Measurements from ENCODE around the gene UTY.

UTY gene

DNA sequence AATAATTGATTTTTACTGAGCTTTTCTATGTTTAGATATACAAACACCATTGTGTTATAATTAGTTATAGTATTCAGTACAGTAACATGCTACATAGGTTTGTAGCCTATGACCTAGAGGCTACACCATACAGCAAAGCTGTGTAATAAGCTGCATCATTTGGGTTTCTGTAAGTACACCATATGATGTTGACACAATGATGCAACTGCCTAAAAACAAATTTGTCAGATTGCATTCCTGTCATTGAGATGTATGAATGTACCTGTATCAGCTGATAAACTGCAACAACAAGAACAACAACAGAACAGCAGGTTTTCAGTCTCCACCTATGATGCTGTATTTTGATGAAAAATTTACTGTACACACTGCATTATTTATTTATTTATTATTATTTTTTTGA is 64.3 kb downstream of the UTY start:
- DNase-seq (ENCODE audit: low spot score), result no peak
- FAIRE-seq, result no peak

DNA sequence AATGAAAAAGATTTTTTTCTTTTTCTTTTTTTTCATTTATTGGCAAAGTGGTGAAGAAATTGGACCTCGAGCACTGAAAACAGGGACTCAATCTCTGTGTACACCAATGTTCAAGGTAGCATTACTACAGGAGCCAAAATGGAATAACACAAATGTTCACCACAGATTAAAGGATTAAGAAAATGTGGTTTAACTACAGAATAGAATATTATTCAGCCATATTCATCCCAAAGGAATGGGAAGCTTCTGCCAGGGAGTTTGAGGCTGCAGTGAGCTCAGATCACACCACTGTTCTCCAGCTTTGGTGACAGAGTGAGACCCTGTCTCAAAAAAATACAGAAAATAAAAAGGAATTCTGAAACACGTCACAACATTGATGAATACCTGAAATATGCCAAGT is 81.0 kb downstream of the UTY start:
- DNase-seq (ENCODE audit: low spot score), result no peak
- FAIRE-seq, result no peak

DNA sequence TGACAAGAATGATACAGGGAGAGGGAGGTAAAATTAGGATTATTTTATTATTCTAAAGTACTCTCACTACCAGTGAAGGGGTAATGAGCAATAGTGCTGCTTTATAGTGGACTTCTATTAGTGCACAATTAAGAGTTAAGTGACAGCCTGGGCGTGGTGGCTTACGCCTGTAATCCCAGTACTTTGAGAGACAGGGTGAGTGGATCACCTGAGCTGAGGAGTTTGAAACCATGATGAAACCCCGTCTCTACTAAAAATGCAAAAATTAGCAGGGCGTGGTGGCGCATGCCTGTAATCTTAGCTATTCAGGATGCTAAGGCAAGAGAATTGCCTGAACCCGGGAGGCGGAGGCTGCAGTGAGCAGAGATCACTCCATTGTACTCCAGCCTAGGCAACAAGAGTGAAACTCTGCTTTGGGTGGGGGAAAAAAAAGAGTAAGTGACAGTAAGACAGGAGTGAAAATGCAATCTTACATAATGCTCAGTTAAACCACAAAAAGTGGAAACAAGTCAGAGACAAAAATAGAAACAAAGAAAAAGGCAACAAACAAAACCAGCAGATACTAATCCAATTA is 98.6 kb downstream of the UTY start:
- DNase-seq (ENCODE audit: low spot score) (no peak), FAIRE-seq (no peak)

DNA sequence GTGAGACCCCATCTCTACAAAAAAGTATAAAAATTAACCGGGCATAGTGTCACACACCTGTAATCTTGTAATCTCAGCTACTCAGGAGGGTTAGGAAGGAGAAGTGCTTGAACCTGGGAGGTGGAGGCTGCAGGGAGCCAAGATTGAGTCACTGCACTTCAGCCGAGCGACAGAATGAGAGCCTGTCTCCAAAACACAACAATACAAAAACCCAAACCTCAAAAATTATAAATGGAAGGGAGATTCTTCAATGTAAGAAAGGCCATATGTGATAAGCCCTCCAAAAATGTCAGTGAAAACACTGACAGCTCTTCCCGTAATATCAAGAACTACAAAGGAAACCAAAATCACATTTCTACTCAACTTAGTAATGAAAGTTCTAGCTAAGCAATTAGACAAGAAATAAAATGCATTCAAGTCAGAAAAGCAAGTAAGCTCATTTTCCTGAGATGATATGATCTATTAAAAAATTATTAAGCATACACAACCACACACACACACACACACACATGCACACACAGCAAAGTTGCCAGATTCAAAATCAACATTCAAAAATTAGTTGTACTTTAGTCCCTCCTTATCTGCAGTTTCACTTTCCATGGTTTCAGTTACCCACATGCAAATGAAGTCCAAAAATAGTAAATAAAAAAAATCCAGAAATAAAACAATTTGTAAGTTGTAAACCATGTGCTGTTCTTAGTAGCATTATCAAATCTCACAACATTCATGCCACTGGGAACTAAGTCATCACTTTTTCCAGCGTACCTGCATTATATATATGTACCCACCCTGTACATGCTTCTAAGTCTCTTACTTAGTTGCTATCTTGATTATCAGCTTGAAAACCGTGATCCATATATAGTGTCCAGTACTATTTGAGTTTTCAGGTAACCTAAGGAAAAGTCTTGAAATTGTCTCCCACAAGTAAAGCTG is 108.7 kb downstream of the UTY start:
- FAIRE-seq (no peak), DNase-seq (ENCODE audit: low spot score) (no peak)

DNA sequence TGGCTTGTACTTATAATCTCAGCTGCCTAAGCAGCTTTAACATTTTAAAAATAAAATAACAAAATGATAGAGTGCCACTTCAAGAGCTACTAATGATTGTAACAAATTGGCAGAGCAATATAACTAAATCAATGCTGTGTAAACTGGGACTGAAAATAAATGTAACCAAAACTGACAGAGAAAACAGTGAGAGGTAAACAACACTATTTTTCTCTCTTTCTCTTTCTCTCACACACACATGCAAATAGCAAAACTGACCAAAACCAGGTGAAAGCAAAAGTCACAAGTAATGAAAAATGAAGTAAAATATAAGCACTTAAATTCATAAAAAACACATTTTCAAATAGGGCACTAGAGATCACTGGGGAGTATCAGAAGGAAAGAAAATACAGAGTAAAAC is 109.6 kb downstream of the UTY start:
- DNase-seq (ENCODE audit: low spot score), result no peak
- no peak for FAIRE-seq

DNA sequence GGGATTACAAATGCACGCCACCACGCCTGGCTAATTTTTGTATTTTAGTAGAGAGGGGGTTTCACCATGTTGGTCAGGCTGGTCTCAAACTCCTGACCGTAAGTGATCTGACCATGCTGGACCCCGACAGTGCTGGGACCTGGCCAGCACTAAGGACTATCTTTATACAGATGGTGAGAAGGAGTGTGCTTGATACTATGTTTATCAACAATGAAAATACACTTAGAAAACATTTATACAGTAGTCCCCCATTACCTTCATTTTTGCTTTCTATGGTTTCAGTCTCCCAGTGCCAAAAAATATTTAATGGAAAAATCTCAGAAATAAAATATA is 111.4 kb downstream of the UTY start:
- no peak for DNase-seq (ENCODE audit: low spot score)
- no peak for FAIRE-seq

DNA sequence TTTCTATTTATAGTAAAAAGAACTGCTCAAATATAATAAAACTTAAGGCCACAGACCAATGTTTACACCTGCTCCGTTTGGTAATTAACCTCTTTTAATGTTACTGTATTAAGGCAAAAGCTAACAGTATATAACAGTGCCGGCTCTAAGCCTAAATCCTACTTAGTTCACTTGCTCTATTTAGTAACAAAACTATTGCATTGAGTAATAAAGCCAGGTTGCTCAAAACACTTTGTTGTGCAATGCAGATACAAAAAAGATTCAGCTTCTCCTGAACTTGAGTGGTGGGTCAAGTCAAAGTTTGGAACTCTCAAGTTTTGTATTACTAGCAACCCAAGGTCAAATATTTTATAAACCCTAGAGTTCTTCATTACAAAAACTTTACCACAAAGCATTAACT is 116.2 kb downstream of the UTY start:
- FAIRE-seq, result no peak

DNA sequence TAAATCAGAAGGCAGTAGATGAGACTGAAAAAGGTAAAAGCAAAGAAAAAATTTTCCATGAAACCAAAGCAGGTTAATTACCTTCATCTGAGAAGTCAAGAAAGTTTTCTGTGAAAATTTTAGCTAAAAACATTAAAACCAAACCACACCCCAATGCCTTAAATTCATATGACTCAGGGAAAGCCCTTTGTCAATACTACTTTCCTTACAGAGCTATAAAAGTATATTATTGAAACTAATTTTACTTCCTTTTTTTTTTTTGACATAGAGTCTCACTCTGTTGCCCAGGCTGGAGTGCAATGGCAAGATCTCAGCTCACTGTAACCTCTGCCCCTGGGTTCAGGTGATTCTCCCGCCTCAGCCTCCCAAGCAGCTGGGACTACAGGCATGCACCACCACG is 117.2 kb downstream of the UTY start:
- no peak for DNase-seq (ENCODE audit: low spot score)
- no peak for FAIRE-seq

More for the DNA sequence above, 116.2 kb downstream of the UTY start:
- DNase-seq (ENCODE audit: low spot score), result no peak

DNA sequence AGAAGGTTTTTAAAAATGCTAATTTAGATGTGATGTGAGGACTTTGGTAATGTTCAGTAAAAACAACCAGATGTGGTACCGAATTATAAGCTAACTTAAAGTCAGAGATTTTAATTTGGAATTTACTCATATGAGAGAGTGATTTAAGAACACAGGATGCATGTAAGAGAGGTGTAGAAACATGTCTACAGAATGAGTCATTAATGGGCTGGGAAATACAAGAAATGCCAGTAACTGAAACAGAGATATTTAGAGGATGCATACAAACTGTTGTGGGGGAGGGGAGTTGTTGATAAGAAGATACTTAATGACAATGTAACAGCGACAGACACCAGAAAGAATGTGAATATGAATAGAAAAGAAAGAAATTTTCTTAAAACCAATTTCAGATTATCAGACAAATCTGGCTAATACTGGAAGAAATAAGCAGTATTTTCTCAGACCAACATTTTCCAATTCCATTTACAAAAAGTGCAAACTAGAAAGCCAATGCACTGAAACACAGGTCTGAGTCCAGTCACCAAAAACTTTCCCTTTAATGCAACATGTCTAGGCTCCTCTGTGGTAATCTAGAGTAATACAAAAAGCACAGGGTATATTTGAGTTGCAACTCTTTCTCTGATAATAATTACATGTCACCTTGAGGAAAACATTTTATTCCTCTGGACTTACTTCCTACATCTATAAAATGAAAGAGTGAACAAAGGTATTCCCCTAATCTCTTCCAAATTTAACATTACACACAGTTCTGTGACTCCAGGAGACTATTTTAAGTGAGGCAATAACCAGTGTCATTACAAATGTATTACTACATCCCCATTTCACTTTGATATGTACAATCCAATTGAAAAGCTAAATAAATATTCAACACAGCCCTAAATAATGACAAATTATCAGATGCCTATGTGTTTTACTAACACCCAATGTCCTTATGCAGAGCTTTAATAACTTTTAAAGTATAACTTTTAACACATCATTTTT is 117.9 kb downstream of the UTY start:
- FAIRE-seq (no peak), DNase-seq (ENCODE audit: low spot score) (no peak)

DNA sequence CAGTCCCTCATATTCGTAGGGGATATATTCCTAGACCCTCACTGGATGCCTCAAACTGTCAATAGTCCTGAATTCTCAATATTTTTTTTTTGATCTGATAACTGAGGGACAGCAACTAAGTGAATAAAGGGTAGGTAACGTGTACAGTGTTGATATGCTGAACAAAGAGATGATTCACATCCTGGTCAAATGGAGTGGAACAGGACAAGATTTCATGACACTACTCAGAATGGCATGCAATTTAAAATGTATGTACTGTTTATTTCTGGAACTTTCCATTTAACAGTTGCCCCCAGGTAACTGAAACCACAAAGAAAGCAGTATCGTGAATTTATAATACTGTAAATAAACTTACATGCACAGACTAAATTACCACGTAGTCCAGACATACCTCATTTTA is 128.4 kb downstream of the UTY start:
- DNase-seq (ENCODE audit: low spot score) (no peak), FAIRE-seq (no peak)

DNA sequence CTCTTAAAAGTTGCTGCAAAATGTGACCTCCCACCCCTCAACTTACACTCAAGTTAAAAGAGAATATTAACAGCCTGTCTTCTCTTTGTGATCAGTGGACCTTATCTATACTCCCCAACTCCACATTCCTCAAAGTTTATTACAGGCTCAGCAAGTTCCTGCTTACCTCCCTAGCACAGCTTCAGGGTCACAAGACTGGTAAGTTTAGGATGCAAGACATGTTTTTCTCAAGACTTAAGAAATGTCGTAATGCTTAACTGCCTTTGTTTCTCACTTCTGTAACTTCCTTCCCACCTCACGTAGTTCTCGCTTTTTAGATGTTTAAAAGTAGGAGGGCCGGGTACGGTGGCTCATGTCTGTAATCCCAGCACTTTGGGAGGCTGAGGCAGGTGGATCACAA is 132.7 kb downstream of the UTY start:
- FAIRE-seq (no peak), DNase-seq (ENCODE audit: low spot score) (no peak)

DNA sequence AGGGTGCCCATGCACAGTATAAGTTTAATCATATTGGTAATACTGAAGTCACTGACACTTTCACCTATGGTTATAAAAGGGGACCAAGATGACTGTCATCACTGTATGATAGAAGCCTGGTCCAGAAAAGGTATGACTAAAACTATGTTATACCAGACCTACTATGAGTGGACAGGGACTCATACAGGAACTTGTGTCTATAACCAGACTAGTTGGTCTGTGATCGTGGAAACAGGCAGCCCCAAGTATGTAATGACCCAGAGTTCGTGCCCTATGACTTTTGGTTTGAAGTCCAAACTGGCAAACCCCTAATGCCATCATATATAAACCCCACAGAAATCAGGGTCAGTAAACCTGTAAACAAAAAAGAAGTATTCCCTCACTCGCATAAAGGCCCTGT is 134.3 kb downstream of the UTY start:
- DNase-seq (ENCODE audit: low spot score) (no peak), FAIRE-seq (no peak)

DNA sequence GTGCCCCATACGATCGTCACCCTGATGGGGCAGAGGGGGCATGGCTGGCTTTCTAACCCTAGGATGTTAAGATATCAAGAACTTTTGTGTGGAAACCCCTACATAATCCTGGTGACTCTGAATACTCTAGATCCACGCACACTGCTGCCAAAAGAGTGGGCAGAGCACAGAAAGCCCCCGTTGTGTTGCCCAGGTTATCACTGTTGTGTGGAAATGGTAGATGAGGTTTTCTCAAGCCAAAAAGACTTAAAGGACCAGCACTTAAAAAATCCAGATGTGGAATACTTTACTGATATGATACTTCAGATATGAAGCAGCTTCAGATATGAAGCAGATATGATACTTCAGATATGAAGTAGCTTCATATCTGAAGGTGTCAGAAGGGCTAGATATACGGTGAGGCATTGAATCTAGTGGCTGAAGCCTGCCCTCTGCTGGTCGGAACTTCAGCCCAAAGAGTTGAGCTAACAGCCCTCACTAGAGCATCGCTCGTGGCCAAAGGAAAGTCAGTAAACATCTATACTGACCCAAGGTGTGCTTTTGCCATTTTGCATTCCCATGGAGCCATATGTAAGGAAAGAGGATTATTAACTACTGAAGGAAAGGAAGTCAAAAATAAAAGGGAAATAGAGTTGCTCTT is 136.4 kb downstream of the UTY start:
- FAIRE-seq (no peak), DNase-seq (ENCODE audit: low spot score) (no peak)

DNA sequence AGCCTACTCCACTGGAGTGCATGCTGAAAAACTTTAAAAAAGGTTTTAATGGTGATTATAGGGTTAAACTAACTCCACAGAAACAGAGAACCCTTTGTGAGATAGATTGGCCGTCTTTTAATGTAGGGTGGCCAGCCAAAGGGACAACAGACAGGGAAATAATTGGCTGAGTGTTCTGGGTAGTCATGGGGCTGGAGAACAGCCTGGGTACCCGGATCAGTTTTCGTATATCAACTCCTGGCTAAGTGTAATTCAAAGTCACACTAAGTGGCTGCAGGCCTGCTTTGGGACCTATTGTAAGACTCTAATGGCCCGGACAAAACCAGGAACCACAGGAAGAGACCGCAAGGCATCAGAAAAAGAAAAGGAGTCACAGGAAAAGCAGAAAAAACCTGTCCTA is 139.9 kb downstream of the UTY start:
- no peak for FAIRE-seq

DNA sequence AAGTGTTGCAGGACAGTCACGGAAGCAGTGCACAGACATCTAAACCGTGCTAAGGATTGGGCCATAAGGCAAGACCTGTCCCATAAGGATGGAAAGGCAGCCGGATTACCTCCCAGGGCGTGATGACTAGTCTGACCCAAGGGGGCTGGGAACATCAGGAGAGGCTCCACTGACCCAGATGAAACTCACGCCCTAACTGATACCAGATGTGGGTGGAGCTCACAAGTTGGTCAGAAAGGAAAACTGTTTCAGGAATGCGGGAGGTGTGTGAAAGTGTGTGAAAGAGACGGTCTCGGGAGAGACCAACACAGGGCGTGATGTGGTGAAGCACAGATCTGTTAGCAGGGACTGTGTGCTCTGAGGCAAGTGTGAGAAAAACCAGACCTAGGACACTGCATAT is 140.5 kb downstream of the UTY start:
- no peak for FAIRE-seq
- no peak for DNase-seq (ENCODE audit: low spot score)

More for the DNA sequence above, 139.9 kb downstream of the UTY start:
- DNase-seq (ENCODE audit: low spot score), result no peak

DNA sequence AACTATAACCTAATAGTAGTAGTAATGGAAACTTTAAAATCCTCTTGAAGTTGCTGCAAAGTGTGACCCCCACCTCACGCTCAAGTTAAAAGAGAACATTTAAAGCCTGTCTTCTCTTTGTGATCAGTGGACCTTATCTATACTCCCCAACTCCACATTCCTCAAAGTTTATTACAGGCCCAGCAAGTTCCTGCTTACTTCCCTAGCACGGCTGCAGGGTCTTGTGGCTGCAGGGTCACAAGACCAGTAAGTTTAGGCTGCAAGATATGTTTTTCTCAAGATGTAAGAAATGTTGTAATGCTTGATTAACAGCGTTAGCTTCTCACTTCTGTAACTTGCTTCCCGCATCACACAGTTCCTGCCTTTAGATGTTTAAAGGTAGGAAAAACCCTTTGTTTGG is 141.1 kb downstream of the UTY start:
- no peak for FAIRE-seq
- DNase-seq (ENCODE audit: low spot score), result no peak

DNA sequence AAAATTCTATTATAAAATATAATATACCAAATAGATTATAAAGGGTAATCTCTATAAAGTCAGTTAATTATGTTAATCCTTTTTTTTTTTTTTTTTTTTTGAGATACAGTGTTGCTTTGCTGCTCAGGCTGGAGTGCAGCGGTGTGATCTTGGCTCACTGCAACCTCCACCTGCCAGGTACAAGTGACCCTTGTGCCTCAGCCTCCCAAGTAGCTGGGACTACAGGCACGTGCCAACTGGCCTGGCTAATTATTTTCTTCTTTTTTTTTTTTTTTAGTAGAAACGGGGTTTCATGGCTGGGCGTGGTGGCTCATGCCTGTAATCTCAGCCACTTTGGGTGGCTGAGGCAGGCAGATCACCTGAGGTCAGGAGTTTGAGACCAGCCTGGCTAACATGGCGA is 141.9 kb downstream of the UTY start:
- DNase-seq (ENCODE audit: low spot score), result no peak
- FAIRE-seq, result no peak

DNA sequence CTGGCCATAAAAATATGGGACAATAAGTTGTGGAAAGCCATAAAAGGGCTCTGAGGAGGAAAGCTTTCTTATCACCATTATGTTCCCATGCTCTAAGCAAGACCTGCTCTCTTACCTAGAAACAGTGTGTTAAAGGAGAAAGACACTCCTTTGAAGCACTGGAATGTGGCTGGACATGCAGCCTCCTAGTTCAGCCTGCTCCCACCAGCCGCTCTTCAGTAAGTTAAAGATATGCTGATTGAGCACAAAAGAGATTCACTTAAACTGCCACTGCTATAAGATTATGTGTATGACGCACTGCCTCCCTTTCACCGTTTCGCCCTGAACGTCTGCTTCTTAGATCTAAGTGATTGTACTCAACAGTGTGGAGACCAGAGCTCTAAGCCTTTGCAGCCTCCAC is 146.0 kb downstream of the UTY start:
- no peak for FAIRE-seq
- DNase-seq (ENCODE audit: low spot score), result no peak

DNA sequence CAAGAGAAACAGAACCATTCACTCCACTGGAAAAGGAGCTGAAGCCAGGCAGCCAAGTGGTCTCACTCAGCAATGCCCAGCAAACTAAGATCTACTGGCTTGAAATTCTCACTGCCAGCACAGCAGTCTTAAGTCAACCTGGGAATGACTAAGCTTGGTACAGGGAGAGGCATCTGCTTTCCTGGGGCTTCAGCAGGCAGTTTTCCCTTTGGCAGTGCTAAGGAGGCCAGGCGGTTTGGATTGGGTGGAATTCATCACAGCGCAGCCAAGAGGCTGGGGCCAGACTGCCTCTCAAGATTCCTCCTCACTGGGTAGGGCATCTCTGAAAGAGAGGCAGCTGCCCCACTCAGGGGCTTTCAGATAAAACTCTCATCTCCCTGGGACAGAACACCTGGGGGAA is 149.2 kb downstream of the UTY start:
- no peak for DNase-seq (ENCODE audit: low spot score)
- no peak for FAIRE-seq

DNA sequence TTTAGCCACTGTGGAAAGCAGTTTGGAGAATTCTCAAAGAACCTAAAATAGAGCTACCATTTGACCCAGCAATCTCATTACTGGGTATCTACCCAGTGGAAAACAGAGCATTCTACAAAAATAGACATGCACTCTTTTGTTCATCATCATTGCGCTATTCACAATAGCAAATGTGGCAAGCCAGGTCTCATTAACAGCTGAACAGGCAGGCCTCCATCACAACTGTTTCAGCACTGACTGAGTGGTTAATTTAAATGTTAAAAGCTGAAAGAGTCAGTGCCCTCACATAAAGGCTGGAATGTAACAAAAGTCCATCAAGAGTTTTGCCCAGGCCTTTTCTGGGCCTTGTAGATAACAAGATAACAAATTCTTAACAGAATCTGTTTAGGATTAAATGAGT is 166.9 kb downstream of the UTY start:
- DNase-seq (ENCODE audit: low spot score) (no peak), FAIRE-seq (no peak)

DNA sequence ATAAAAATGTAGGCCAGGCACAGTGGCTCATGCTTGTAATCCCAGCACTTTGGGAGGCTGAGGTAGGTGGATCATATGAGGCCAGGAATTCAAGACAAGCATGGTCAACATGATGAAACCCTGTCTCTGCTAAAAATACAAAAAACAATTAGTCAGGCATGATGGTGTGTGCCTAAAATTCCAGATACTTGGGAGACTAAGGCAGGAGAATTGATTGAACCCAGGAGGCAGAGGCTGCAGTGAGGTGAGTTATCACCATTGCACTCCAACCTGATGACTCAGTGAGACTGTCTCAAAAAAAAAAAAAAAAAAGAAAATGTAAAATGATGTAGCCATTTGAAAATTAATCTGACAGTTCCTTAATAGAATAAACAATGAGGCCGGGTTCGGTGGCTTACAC is 171.9 kb downstream of the UTY start:
- FAIRE-seq (no peak), DNase-seq (ENCODE audit: low spot score) (no peak)

DNA sequence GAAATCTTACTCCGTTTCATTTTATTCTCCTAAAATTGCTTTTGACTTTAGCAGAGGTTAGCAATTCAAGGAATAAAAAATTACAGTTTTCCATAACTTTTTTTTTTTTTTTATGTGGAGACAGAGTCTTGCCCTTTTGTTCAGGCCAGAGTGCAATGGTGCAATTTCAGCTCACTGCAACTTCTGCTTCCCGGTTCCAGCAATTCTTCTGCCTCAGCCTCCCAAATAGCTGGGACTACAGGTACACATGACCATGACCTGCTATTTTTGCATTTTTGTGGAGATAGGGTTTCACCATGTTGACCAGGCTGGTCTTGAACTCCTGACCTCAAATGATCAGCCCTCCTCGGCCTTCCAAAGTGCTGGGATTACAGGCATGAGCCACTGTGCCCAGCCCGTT is 179.0 kb downstream of the UTY start:
- no peak for FAIRE-seq
- no peak for DNase-seq (ENCODE audit: low spot score)
